HL-60 (cell line): ENCODE results near the gene CAMSAP2.
A peak's percentile ranks its signal among the peaks of the same experiment; 100 is the strongest.

ENCODE experiments used
- CTCF ChIP-seq: IDR thresholded peaks from one replicate; pipeline ENCODE4 v1.5.1; 2011; ENCODE audit warnings: low read length, control low read depth, inconsistent platforms; ENCODE audit not compliant: insufficient read depth
- REST ChIP-seq: IDR thresholded peaks from 2 replicates; pipeline ENCODE4 v1.6.1; 2012; ENCODE audit warnings: low read depth; ENCODE audit not compliant: insufficient replicate concordance

- TF ChIP-seq CTCF (peak; percentile 84), REST (no peak)
Observed at GRCh38 chr1:200802865-200803512, 64.3 kb downstream of the CAMSAP2 start.
